HT-29 (cell line): ENCODE data around the gene PACRG. TPM values are rescaled to one million over a fixed set of nuclear protein-coding genes. Genes with fewer than 3 reads are reported as not detected.

Source experiments
- DNase-seq: peaks from one replicate; pipeline ENCODE4 v3.0.0-alpha.2; 2015; ENCODE audit warnings: low spot score
- total RNA-seq: library from RNA; depleted of rRNA; stranded (reverse); fragments of >200 nt; shearing (Covaris generic); gene quantifications from 2 replicates; pipeline ENCODE4 v1.2.3, GENCODE V29; 2014

The PACRG gene
- total RNA-seq, 1 experiment from 2014 or later: 0.81 TPM

DNA sequence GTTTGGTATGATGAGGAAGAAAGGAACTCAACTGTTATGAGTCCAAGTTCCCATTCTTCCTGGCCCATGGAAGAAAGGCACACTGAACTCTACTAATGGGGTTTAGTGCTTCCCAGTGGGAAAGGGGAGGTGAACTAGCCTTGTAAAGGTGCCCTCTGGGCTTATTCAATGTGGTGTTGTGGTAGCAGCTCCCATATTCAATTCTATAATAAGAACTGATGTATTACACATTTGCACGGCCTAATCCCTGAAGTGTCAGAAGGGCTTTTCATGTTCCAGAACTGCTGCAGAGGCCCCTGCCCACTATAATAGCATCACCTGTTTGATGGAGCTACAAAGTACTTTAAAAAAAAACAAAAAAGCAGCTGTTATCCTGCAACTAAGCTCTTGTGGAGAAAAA is 17.4 kb upstream of the PACRG start:
- no peak for DNase-seq

DNA sequence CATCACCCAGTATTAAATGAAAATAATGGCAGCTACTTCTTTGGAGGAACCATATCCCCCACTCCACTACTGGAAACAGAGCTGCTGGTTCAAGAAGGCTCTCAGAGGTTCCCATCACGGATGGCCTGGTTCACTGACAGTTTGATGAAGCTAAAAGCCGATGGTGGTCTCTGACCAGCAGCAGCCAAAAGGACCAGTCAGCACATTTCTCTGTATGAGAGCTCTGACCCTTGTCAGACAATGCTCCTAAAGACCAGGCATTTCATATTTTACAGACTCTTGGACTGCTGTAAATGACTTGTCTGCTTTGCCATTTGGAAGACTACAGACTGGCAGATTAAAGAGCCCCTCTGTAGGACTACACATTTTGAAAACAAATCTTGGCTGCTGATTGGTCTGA is 16.8 kb upstream of the PACRG start:
- DNase-seq: no peak

DNA sequence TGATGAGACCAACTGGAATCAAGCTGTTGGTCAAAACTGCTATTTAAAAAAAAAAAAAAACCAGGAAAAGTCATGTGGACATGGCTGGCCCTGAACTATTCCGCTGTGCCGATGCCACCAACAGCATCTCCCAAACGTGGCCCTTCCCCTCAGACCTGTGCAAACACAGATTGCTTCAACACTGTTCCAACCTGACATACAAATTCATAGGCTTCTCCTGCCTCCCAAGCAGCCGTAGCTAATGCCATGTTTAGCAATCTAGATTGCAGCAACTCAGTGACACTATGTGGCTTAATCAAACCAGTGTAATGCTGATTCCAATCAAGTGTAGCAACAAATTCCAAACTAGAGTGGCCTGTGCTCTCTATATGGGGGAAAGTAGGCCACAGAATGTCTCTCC is 16.4 kb upstream of the PACRG start:
- no peak for DNase-seq

DNA sequence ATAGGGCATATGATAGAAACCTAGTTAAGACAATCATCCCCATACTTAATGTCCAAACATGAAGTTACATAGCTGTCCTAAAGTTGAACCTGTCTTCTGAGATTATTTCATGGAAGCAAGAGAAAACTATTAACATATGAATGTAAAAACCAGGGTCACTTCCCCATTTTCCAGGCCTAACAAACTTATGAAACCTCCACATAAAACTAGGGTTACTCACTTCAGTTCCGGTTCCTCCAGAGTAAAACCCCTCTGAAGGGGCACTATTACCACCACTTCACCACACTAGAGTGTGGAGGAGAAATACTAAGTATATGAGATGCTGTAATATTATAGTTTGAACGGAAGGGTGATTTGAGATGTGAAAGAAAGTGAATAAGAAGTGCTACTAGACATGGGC is 15.1 kb upstream of the PACRG start:
- DNase-seq: no peak

DNA sequence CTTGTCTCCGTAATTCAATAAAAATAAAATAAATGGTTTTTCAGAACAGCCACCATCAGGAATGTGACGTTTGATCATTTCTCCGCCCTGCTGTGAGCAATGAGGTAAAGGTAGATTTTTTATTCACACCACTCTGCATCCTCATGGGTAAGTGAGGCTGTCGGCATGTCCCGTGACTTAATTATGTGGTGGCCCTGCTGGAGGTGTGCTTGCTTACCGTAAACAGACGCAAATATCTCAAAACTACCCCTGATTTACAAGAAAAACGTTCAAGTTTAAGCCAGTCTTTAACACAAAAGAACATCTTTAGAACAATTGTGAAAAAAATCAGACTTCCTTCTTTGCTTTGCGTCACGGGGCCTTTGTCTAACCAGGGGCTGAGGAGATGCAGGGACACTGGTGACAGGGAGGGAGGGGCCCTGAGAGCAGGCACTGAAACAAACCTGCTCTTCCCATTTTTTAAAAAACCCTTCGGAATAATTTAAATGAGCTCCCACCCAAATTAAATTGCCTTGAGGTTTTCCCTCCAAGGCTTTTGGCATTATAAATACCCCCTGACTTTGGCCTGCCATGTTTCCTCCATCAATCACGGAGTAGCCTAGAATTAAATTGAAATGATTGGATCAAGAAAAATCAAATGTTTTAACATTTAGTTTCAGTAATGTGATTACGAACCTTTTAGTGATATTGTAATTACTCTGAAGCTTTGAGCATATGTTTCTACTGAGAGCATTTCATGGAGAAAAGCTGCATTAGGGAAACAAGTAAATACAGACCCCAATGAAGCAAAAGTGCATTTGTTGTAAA is 13.6 kb upstream of the PACRG start:
- no peak for DNase-seq

DNA sequence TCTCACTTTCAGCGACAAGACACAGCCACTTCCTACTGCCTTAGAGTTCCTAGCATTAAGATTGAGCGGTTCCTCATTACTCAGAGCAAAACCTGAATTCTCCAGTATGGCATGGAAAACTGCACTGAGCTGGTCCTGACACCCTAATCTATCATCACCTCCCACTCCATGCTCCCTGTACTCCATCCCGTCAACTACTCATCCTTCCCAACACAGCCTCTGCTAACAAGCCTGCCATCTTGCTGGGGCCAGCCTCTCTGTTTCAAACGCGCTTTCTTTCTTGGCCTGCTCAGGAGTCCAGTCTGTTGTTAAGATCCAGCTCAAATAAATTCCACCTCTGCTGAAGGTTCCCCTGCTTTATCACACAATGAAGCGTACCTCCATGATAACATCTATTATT is 12.2 kb upstream of the PACRG start:
- no peak for DNase-seq

DNA sequence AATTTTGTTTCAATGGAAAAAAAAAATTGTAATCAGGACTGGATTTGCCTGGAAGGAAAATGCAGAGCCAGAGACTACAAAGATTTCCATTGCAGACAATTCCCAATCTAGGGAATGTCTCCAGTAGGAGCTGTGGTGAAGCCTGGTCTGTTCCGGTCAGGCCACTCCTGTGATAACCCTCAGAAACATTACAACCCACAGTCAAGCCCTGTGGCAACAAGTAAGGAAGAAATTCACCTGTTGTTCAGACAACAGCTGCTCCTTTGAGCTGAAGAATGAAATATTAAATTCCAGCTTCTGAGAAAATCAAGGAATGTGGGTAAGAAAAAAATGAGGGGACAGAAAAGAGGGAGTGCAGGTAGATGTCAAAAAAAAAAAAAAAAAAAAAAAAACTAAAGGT is 8.2 kb upstream of the PACRG start:
- no peak for DNase-seq

DNA sequence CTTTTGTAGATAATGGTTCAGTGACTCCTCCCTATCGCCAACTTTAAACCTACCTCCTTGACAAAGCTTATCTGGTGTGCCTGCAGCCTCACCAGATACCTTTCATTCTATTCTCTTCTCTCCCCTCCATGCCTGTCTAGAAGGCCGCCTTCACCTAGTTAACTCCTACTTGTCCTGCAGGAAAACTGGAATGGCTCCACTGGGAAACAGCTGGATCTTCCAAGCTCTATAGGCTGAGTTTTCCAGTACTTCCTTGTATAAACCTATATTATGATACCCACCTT is 6.4 kb upstream of the PACRG start:
- DNase-seq: no peak

DNA sequence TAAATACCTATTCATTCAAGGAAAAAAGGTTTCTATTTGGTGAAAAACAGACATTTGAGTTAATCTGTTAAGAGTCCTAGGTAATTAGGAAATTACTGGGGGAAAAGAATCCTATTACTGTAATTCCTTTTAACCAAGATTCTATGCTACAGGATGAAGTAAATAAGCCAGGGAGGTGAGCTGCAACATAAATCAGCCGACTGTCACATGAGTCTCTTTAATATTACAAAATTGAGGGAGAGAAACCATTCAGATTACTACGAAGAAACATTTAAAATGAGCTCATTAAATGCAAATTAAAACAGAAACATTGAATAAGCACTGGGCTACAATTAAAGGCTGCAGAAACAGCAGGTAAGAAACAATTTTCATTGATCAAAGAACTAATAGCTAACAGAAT is 5.5 kb upstream of the PACRG start:
- no peak for DNase-seq

DNA sequence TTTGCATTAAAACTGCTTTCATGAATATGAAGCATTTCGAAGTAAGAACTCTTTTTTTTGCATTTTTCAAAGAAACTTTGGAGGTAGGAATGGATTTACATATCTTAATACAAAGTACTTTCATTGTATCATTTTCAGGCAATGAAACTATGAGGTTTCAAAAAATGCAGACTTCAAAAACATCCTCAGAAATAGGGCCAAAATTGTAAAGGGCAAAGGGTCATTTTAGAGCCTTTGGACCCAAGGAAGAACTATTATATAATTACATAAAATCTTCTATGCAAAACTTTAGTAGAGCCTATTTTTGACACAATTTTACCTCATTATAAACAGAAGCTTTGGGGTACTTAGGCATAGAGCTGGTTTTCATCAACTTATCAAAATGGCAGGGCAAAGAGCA is 5.1 kb upstream of the PACRG start:
- no peak for DNase-seq

DNA sequence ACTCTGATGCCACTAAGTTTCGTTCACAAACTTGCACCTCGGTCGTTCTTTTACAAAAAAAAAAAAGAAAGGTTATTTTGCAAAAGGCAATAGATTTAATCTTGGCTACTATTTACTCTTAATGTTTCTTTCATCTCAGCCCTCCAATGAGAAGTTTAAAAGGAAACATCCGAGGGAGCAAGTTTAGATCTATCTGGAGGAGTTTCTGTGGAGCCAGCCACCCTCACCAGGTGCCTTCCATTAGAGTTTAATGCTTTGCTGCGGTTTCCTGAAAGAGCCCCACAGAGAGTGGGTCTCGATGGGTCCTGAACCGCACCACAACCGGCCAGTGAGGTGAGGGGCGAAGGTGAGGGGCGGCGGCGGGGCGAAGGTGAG is 840 bp upstream of the PACRG start:
- DNase-seq: peak; percentile 35

DNA sequence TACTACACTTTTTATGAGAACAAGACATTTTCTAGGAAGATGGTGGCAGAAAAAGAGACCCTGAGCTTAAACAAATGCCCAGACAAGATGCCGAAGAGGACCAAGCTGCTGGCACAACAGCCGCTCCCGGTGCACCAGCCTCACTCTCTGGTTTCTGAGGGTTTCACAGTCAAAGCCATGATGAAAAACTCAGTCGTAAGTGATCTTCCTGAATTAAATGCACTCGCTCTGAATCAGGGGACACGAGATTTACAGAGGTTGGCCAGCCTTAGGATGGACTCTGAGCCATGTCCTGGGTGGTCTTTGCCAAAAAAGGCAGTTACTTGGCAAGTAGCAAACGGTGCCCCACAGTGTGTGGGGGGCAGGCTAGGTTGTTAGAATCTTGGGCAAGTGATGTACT is 423 bp downstream of the PACRG start:
- DNase-seq: no peak

DNA sequence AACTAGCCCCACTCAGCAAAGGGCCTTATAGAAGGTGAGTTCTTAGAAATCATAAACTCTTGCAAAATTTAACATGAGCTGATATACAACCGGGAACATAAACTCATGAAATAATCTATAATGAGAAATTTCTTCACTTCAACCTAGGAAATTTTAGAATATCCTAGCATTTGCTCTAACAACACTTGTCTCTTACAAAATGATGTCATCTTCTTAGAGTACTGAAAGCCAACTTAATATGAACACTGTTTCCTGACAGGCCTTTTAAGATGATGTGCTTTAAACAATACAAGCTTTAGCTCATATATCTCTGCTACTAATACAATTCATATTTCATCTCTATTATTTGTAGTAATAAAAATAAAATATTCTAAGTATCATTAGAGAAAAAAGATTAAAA is 932 bp downstream of the PACRG start:
- peak; percentile 19 for DNase-seq

DNA sequence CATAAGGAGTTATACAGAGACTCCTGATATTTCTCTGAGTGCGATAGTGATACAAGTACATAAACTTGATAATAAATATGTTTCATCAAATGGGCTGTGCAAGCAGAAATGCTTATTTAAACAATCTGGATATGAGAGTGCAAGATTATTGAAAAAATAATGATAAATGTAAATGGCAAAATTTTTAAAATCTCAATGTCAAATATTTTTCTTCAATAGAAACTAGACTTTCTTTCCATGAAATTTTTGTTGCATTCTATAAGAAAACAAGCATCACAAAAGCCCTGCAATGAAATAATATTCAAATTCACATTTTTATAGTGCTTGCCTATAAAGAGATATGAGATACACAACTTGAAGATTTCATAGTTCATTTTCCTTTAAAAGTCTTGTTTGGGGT is 2.7 kb downstream of the PACRG start:
- DNase-seq: no peak

DNA sequence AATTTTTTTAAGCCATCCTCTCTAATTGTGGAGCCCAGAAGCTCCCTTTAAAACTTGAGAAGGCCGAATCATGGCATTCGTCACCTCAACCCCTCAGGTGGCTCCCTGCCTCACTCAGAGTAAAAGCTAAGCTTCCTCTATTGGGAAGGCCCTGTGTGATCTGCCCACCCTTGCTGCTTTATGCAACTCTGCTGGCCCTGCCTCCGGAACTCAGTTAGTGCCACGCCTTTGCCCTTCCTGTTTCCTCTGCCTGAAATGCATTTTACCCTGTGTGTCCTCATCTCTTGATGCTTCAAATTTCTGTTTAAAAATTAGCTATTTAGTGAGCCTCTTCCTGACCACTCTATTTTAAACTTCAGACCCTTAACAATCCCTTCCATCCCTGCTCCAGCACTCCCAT is 5.7 kb downstream of the PACRG start:
- no peak for DNase-seq

DNA sequence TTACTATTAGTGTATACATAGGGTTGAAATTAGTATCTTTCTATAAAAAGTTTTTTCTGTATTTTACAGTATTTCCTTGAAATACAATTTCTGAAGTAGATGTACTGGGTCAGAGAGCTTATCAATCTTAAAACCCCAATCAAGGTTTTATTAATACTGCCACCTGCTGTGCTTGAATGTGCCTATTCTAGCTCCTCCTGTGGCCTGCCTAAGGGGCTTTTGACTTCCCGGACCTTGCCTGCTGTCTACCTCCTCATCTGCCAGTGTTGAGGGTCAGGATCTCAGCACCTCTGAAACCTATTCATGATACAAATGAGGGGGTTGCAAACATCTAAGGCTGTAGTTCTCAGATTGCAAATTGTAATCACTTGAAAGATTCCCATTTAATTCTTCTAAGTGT is 9.2 kb downstream of the PACRG start:
- DNase-seq: peak; percentile 21

DNA sequence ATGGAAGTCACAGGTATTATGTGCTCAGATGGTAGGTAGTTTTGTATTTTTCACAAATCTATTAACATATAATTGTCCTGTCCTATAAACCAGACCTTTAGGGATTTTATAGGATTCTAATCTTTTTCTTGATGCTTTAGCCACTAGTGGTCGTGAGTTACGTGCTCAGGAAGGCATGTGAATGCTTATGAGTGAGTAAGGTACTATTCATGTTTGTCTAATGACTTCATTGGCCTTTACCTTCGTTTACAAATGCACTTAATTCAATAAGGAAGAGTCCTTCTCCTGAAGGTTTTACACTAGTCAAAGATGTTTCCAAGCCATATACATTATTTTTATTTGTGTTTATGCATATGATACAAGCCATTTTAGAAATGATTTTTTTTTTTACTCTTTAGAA is 23.0 kb downstream of the PACRG start:
- DNase-seq: peak; percentile 56

DNA sequence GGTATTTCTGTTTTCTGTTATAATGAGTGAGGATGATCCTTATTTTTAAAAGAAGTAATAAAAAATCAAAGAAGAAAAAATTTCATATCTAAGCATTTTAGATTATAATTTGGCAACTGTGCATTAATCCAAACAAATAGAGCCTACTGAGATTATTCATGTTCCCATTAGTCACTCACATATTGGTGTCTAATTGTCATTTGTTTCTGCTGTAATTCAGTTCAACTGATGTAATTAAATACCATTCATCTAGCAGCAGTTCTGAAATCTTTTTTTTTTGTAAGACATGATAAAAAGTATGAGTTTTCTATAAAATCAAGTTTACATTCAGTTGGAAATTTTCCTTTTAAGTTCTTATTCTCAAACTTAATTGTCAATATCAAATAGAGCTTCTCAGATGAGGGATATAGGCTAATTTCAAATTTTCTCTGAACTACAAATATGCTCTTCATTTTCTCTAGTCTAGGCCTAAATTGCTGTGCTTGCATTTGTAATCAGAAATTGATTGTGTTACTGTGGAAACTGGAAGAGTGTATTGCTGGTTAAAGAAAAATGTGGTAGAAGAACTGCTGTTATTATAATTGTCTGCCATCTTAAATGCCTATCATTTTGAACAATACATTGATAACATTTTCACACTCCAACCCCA is 23.6 kb downstream of the PACRG start:
- no peak for DNase-seq

DNA sequence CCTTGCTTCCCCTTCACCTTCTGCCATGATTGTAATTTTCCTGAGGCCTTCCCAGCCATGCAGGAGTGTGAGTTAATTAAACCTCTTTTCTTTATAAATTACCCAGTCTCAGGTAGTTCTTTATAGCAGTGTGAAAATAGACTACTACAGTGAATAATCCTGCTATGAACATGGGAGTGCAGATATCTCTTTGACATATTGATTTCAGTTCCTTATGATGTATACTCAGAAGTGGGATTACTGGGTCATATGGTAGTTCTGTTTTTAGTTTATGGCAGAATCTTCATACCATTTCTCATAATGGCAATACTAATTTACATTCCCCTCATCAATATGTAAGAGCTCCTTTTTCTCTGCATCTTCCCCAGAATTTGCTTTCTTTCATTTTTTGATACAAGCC is 26.0 kb downstream of the PACRG start:
- DNase-seq: no peak

DNA sequence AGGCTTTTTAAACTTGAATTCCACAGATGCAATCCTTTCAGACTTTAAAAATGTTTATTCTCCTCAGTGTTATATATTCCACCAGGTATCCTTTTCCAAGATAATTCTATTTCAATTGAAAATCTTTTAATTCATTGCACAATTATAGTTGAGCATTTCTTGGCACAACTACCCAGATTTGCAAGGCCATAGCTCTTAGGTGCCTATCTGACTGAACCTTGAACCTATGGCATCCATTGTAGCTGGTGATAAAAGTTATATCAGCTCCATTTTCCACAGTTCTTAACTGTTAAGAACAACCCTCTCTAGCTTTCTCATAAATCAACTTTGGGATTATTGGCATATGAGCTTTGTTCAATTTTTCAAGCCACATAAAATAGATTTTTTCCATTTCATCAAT is 42.4 kb downstream of the PACRG start:
- no peak for DNase-seq

DNA sequence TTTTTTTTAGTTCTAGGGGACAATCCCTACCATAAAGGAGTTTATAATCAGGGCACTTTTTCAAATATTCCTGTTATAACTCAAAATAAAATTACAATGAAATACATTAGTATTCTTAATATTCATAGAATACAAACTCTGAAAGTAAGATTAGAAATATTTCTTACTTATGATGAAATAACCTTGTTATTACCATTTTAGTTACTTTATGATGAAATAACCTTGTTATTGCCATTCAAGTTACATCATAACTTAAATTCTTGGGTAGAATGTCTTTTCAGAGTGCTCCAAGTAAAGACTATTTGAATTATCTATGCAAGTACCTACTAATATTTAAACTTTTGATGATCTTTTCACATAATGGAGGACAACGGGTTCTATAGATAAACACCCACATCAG is 43.2 kb downstream of the PACRG start:
- DNase-seq: no peak

DNA sequence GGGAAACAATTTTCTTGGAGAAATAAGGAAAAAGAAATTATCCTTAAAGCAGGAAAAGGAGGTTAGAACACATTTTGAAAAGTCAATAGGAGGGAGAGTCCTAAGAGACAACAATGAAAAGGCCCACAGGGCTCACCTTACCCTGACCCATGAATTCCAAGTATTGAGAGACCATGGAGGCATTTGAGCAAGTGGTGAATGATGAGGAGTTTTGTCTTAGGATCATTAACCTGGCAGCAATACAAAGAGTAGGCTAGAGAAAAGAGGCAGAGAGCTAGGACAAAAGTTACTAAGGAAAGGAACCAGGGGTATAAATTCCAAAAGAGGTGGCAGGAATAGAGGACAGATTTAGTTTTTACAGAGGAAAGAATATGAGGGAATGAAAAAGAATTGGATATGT is 44.7 kb downstream of the PACRG start:
- DNase-seq: no peak

DNA sequence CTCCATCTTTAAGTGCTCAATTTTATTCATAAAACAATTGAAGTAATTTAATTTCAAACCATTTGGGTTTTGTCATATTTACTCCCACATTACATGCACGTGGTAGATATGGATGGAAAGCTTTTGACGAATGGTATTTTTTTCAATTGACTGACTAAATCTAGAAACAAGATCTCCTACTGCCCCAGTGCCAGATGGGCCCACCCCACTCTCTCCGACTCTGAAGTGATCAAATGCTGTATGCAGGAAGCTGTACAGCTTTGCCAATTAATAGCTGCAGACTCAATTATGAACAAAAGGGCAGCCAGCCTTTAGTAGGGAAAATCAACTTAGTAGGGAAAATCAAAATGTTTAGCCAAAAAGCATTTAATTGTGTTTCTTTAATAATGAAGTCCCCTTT is 46.2 kb downstream of the PACRG start:
- no peak for DNase-seq

DNA sequence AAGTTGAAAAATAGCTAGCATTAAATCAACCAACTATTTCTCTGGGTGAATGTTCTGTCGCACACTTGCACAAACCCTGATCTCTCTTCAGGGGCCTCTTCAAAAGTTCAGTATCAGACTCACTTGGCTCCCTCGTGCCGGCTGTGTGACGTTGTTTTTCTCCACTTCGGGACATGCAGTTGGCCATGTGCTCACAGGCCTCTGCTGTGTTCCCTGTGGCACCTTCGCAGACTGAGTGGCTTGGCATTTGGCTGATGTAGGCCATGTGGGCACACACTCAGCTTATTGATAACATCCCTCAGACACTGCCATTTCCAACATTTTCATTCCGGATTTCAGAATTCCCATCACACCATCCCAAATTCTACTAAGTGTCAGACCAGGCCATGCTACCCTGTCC is 49.3 kb downstream of the PACRG start:
- no peak for DNase-seq
